GM13977 (cell line): Measurements from ENCODE around the gene ZCCHC24.

Experiments
- DNase-seq: peaks from one replicate; pipeline ENCODE4 v3.0.0; 2012; ENCODE audit warnings: low spot score
- in situ Hi-C: fragments of 300-500 bp; cut with MboI; formaldehyde crosslinking; loops from one replicate; pipeline ENCODE4 v1.12.0; 2022; ENCODE audit warnings: low sequenced_read_pairs, low pct_unique_long_range_greater_than_20kb, mixed read lengths, inconsistent platforms; ENCODE audit not compliant: unreplicated experiment
- TF ChIP-seq, protein P1 (sequence below): IDR thresholded peaks from 2 replicates; pipeline ENCODE4 v1.5.1; 2012; ENCODE audit warnings: mild to moderate bottlenecking, control low read depth; ENCODE audit not compliant: insufficient read depth; ENCODE audit errors: extremely low read depth, missing control alignments

The ZCCHC24 gene

DNA sequence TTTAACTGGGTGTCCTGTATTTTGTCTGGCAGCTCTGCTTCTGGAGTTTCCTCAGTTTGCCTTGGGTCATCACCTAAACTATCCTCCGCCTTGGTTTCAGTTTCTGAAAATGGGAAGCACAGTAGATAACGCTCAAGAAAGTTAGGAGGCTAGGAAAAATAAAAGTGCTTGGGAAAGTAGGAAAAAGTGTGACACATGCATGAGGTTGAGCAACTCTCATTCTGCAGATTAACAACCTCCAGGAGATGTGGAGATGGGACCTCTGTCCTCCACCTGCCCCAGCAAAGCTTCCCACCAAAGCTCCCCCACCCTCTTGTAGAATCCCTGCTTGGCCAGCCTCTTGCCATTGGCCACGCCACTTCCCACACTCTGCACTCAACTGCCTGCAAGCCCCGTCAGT lies 13.1 kb upstream of the ZCCHC24 start:
- in situ Hi-C loops = no loop called here
- TF ChIP-seq, protein P1, sequence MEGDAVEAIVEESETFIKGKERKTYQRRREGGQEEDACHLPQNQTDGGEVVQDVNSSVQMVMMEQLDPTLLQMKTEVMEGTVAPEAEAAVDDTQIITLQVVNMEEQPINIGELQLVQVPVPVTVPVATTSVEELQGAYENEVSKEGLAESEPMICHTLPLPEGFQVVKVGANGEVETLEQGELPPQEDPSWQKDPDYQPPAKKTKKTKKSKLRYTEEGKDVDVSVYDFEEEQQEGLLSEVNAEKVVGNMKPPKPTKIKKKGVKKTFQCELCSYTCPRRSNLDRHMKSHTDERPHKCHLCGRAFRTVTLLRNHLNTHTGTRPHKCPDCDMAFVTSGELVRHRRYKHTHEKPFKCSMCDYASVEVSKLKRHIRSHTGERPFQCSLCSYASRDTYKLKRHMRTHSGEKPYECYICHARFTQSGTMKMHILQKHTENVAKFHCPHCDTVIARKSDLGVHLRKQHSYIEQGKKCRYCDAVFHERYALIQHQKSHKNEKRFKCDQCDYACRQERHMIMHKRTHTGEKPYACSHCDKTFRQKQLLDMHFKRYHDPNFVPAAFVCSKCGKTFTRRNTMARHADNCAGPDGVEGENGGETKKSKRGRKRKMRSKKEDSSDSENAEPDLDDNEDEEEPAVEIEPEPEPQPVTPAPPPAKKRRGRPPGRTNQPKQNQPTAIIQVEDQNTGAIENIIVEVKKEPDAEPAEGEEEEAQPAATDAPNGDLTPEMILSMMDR = no peak
- DNase-seq = no peak

DNA sequence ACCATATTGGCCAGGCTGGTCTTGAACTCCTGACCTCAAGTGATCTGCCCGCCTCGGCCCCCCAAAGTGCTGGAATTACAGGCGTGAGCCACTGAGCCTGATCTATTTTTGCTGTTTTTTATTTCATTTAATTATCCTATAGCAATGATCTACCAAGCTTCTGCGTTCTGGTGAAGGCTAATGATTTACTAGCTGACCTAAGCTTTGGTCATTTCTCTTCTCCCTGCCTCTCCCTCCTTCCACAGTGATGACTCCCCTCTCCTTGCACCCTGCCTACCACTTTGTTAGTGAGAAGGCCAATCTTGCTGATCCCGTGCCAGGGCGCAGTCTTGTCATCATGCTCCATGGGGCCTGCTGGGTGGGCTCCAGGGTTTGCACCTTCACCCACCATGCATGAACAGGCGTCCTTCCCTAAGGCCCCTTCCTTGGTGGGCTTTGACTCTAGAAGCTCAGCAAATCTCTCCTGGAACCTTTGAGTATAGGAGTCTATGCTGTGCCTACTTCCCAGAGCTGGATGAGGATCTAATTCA lies 11.9 kb upstream of the ZCCHC24 start:
- in situ Hi-C loops = no loop called here
- DNase-seq = no peak
- TF ChIP-seq, protein P1 = no peak

DNA sequence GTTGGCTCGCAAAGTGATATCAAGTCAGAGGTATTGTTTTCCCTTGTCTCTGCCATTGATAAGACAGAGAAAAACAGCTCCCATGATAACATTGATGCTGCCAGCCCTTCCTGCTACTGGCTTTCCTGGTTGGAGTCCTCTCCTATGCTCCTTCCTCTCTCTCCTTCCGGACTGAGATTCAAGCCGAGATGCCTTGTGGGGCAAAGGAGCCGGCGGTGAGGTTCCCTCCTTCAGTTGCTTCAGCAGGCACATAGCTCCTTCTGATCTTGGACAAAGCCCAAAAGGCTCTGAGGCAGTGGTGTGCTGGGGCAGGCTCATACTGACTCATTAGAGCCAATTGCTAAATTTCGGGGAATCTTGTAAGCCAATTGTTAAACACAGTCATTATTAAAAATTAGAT lies 8.8 kb upstream of the ZCCHC24 start:
- no peak for DNase-seq
- in situ Hi-C loops = no loop called here
- TF ChIP-seq, protein P1 = no peak

DNA sequence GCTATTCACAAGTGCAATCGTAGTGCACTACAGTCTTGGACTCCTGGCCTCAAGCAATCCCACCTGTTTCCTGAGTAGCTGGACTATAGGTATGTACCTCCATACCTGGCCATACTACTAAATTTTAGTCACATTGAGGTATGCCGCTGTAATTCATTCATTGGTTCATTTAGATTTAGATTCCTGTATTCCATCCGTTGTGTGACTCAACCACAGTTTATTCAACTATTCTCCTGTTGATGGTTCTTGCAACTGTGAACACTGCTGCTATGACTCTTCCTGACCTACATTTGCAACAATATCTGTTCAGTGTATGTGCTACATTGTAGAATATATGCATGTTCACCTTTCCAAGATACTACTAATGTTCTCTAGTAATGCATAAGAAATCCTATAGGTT lies 8.0 kb upstream of the ZCCHC24 start:
- in situ Hi-C loops = no loop called here
- no peak for DNase-seq
- TF ChIP-seq, protein P1 = no peak

DNA sequence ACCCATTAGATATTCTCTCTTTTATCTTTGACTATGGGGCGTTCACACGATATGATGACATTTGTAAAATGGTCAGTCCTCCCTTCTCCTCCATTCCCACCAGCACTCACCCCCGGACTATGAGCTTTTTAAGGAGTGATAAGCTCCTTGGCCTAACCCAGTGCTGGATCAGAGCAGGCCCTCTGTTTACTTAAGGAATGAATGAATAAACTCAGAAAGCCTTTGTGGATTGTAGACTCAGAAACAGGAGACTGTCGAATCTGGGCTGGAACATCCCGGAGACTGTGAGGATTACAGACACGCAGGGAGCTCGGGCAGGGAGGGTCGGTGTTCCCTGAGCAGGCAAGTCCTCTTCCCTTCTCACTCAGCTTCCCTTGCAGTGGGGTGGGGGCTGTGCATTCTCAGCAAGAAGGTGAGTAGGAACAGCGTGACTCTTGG lies 6.8 kb upstream of the ZCCHC24 start:
- no peak for DNase-seq
- in situ Hi-C loops = no loop called here
- TF ChIP-seq, protein P1 = no peak

DNA sequence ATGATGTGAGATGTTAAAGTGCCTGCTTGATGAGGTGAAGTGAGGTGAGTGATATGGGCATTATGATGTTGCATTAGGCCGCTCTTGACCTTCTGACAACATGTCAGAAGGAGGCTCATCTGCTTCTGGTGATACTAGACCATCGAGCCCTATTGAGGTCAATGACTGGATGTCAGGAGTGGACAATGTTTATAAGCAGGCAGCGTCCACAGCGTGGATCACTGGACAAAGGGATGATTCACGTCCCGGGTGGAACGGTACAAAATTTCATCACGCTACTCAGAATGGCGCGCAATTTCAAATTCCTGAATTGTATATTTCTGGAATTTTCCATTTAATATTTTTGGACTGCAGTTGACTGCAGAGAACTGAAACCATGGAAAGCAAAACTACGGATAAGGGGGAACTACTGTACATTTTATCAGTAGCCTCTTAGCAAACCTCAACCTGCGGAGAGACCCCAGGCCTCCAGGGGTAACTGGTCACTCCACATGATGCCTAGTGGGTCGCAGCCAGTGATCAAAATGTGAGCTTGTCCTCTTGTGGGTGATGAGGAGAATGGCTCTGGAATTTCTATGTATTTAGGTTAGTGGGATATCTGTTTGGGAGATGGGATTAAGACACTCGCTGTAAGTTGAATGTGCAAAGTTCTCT lies 5.7 kb upstream of the ZCCHC24 start:
- in situ Hi-C loops = no loop called here
- DNase-seq = no peak
- TF ChIP-seq, protein P1 = no peak
